Effector CD8-positive, alpha-beta T cell (primary cell): ENCODE data around the gene GJB6.

Experiments used
- DNase-seq: peaks from one replicate; lab custom pipeline; 2025; lab: John Stamatoyannopoulos, UW

GJB6 gene

GRCh38 chr13:20227288-20227687 is 4.8 kb downstream of the GJB6 start:
- no peak for DNase-seq

GRCh38 chr13:20222553-20222952 is 9.6 kb downstream of the GJB6 start:
- no peak for DNase-seq

GRCh38 chr13:20221772-20222171 is 10.3 kb downstream of the GJB6 start:
- DNase-seq, result no peak

GRCh38 chr13:20219577-20219976 is 12.5 kb downstream of the GJB6 start:
- no peak for DNase-seq

GRCh38 chr13:20217168-20217567 is 15.0 kb downstream of the GJB6 start:
- DNase-seq, result no peak

- no peak for DNase-seq
These were observed 22.2 kb downstream of the GJB6 start for GRCh38 chr13:20209948-20210347.

- DNase-seq, result no peak
These were observed 25.4 kb downstream of the GJB6 start for GRCh38 chr13:20206698-20207235.

GRCh38 chr13:20206065-20206697 is 25.9 kb downstream of the GJB6 start:
- DNase-seq, result no peak

- no peak for DNase-seq
These were observed 33.3 kb downstream of the GJB6 start for GRCh38 chr13:20198781-20199180.

- no peak for DNase-seq
These were observed 34.7 kb downstream of the GJB6 start for GRCh38 chr13:20197361-20197834.

- DNase-seq, result no peak
These were observed 36.3 kb downstream of the GJB6 start for GRCh38 chr13:20195801-20196200.

GRCh38 chr13:20193907-20194631 is 38.0 kb downstream of the GJB6 start:
- no peak for DNase-seq

- DNase-seq, result no peak
These were observed 38.8 kb downstream of the GJB6 start for GRCh38 chr13:20193162-20193906.

- no peak for DNase-seq
These were observed 39.3 kb downstream of the GJB6 start, which contains the start of gene GJB2 for GRCh38 chr13:20192836-20193161. TSS of gene GJB2 (minus strand) at chr13:20192938. CDS start at chr13:20189581, 3,357 bp downstream.

GRCh38 chr13:20192158-20192835 is 39.8 kb downstream of the GJB6 start:
- DNase-seq, result no peak

- no peak for DNase-seq
These were observed 40.6 kb downstream of the GJB6 start for GRCh38 chr13:20191311-20192157.

GRCh38 chr13:20190481-20191310 is 41.4 kb downstream of the GJB6 start:
- no peak for DNase-seq

- no peak for DNase-seq
These were observed 42.0 kb downstream of the GJB6 start for GRCh38 chr13:20190076-20190475.

- DNase-seq, result no peak
These were observed 43.2 kb downstream of the GJB6 start for GRCh38 chr13:20188667-20189553.
